IMR-90 (cell line): Measurements from ENCODE around the gene LTBP1. TPM values are rescaled to one million over a fixed set of nuclear protein-coding genes. Genes with fewer than 3 reads are reported as not detected.

Source experiments
- ATAC-seq: fragments of 200-7000 bp; cut with Tn5 transposase; 2 replicates; pipeline ENCODE4 v1.9.1; 2020; ENCODE audit warnings: low read depth, mild to moderate bottlenecking, moderate library complexity
- BruUV-seq: library from RNA; stranded (reverse); fragments of 400-500 nt; replicated peaks from 2 replicates; lab custom pipeline; 2021; lab: Mats Ljungman, UMichigan
- CTCF ChIA-PET: fragments of 300-600 bp; formaldehyde crosslinking; extraction: SDS; loops from one replicate; lab custom pipeline; 2021; ENCODE audit warnings: antibody characterized with exemption; lab: Yijun Ruan, JAX
- POLR2A ChIA-PET: fragments of 300-600 bp; sonication (Branson Sonifier 250); formaldehyde crosslinking; loops from one replicate; lab custom pipeline; 2022; ENCODE audit warnings: antibody characterized with exemption; ENCODE audit not compliant: unreplicated experiment; lab: Charles Lee
- DNase-seq: peaks from one replicate; pipeline ENCODE4 v3.0.0; 2013
- H2AFZ ChIP-seq: replicated peaks from 2 replicates; pipeline ENCODE3; 2013; ENCODE audit warnings: low read length, mild to moderate bottlenecking; ENCODE audit not compliant: poor library complexity
- H2AK5ac ChIP-seq: 2 replicates; pipeline ENCODE4 v1.6.1; 2013; ENCODE audit warnings: low read depth, low read length, inconsistent platforms
- H2AK9ac ChIP-seq: replicated peaks from 2 replicates; pipeline ENCODE3; 2013; ENCODE audit warnings: mild to moderate bottlenecking, low read depth, low read length, moderate library complexity; ENCODE audit not compliant: poor library complexity
- H2BK120ac ChIP-seq: 2 replicates; pipeline ENCODE4 v1.6.1; 2013; ENCODE audit warnings: low read depth, low read length, inconsistent platforms
- H2BK15ac ChIP-seq: 3 replicates; pipeline ENCODE4 v1.6.1; 2013; ENCODE audit warnings: low read depth, low read length, inconsistent platforms
- H2BK20ac ChIP-seq: 2 replicates; pipeline ENCODE4 v1.6.1; 2013; ENCODE audit warnings: low read depth, mild to moderate bottlenecking, inconsistent platforms, low read length, moderate library complexity
- H2BK5ac ChIP-seq: 2 replicates; pipeline ENCODE4 v1.6.1; 2013; ENCODE audit warnings: mild to moderate bottlenecking, low read depth, low read length, inconsistent platforms; ENCODE audit not compliant: poor library complexity, severe bottlenecking
- H3K14ac ChIP-seq: replicated peaks from 2 replicates; pipeline ENCODE4 v1.6.1; 2013; ENCODE audit warnings: low read depth, low read length, inconsistent platforms
- H3K18ac ChIP-seq: 2 replicates; pipeline ENCODE4 v1.6.1; 2013; ENCODE audit warnings: low read depth, low read length, control low read depth
- H3K23ac ChIP-seq: 2 replicates; pipeline ENCODE4 v1.6.1; 2013; ENCODE audit warnings: low read depth, low read length, inconsistent platforms
- H3K27ac ChIP-seq: 2 replicates; pipeline ENCODE4 v1.5.1; 2013; ENCODE audit warnings: mild to moderate bottlenecking, control low read depth, low read length; ENCODE audit not compliant: insufficient read depth
- H3K27me3 ChIP-seq: 2 replicates; pipeline ENCODE4 v1.6.1; 2013; ENCODE audit warnings: low read length; ENCODE audit not compliant: control insufficient read depth, insufficient read depth
- H3K36me3 ChIP-seq: 2 replicates; pipeline ENCODE4 v1.6.1; 2013; ENCODE audit warnings: low read length, mixed read lengths; ENCODE audit not compliant: control insufficient read depth, insufficient read depth
- H3K4ac ChIP-seq: 2 replicates; pipeline ENCODE4 v1.6.1; 2013; ENCODE audit warnings: low read depth, low read length, inconsistent platforms
- H3K4me1 ChIP-seq: 2 replicates; pipeline ENCODE4 v1.6.1; 2013; ENCODE audit warnings: low read length, mixed read lengths; ENCODE audit not compliant: control insufficient read depth, insufficient read depth
- H3K4me2 ChIP-seq: 2 replicates; pipeline ENCODE4 v1.6.1; 2013; ENCODE audit warnings: low read depth, mild to moderate bottlenecking, control low read depth, low read length, moderate library complexity
- H3K4me3 ChIP-seq: 2 replicates; pipeline ENCODE4 v1.5.1; 2013; ENCODE audit warnings: low read depth, mild to moderate bottlenecking, control low read depth, low read length, moderate library complexity; ENCODE audit not compliant: insufficient read depth
- H3K56ac ChIP-seq: 2 replicates; pipeline ENCODE4 v1.6.1; 2013; ENCODE audit warnings: low read length, inconsistent platforms; ENCODE audit not compliant: insufficient read depth; ENCODE audit errors: extremely low read depth
- H3K79me1 ChIP-seq, 2 experiments: 2 replicates each; pipeline ENCODE4 v1.6.1; 2013; ENCODE audit warnings: low read length in 2 of 2, inconsistent platforms in 1 of 2, low read depth in 1 of 2
- H3K9ac ChIP-seq: 2 replicates; pipeline ENCODE4 v1.6.1; 2013; ENCODE audit warnings: low read depth, low read length, control low read depth
- H3K9me1 ChIP-seq: 2 replicates; pipeline ENCODE4 v1.6.1; 2013; ENCODE audit warnings: low read length, inconsistent platforms; ENCODE audit not compliant: insufficient read depth
- H3K9me3 ChIP-seq: 2 replicates; pipeline ENCODE4 v1.6.1; 2013; ENCODE audit warnings: low read length; ENCODE audit not compliant: control insufficient read depth, insufficient read depth
- H4K20me1 ChIP-seq: 2 replicates; pipeline ENCODE4 v1.6.1; 2013; ENCODE audit warnings: low read length, inconsistent platforms; ENCODE audit not compliant: insufficient read depth
- H4K5ac ChIP-seq: 2 replicates; pipeline ENCODE4 v1.6.1; 2013; ENCODE audit warnings: mild to moderate bottlenecking, low read depth, low read length, control low read depth
- H4K8ac ChIP-seq, 2 experiments: 2 replicates each; pipeline ENCODE4 v1.6.1; 2013; ENCODE audit warnings: low read depth in 2 of 2, low read length in 2 of 2, control low read depth in 1 of 2, inconsistent platforms in 1 of 2
- H4K91ac ChIP-seq: 2 replicates; pipeline ENCODE4 v1.6.1; 2013; ENCODE audit warnings: low read depth, low read length, inconsistent platforms; ENCODE audit not compliant: insufficient read depth
- BHLHE40 ChIP-seq: fragments of 150-350 bp; IDR thresholded peaks from 2 replicates; pipeline ENCODE4 v1.6.1; 2016; ENCODE audit warnings: mild to moderate bottlenecking, low read depth, low read length
- CHD1 ChIP-seq: IDR thresholded peaks from 2 replicates; pipeline ENCODE4 v1.6.1; 2012; ENCODE audit warnings: low read depth, low read length, improper control_type of control experiment
- MAFK ChIP-seq: IDR thresholded peaks from 2 replicates; pipeline ENCODE4 v1.6.1; 2012; ENCODE audit warnings: low read depth, low read length, improper control_type of control experiment
- POLR2A ChIP-seq: IDR thresholded peaks from 2 replicates; pipeline ENCODE4 v1.6.1; 2012; ENCODE audit warnings: mild to moderate bottlenecking, low read depth, low read length
- RAD21 ChIP-seq: IDR thresholded peaks from 2 replicates; pipeline ENCODE4 v1.6.1; 2012; ENCODE audit warnings: low read length, improper control_type of control experiment
- RCOR1 ChIP-seq: IDR thresholded peaks from 2 replicates; pipeline ENCODE4 v1.6.1; 2012; ENCODE audit warnings: mild to moderate bottlenecking, low read length, improper control_type of control experiment; ENCODE audit not compliant: insufficient replicate concordance
- SMC3 ChIP-seq: fragments of 150-350 bp; IDR thresholded peaks from 2 replicates; pipeline ENCODE4 v1.6.1; 2016; ENCODE audit warnings: low read depth, mild to moderate bottlenecking, antibody characterized with exemption, low read length, moderate library complexity
- WGBS, 2 experiments: methylation state at CpG; one replicate each; pipeline versions ENCODE4 v1.1.5 to v1.1.7; 2013; ENCODE audit warnings: missing lambda C conversion rate in 2 of 2; ENCODE audit not compliant: insufficient read length in 1 of 2; ENCODE audit errors: extremely low coverage in 2 of 2; 5-methylcytosine and 5-hydroxymethylcytosine counted together
- dilution Hi-C: fragments of 300-500 bp; cut with HindIII; formaldehyde crosslinking; loops from one replicate; pipeline ENCODE4 v1.14.3; 2018; ENCODE audit warnings: low sequenced_read_pairs; ENCODE audit not compliant: unreplicated experiment
- in situ Hi-C: fragments of 300-500 bp; cut with MboI; formaldehyde crosslinking; loops from 3 replicates; pipeline ENCODE4 v1.14.3; 2019; ENCODE audit warnings: low sequenced_read_pairs, inconsistent platforms, mixed read lengths
- intact Hi-C: fragments of 100-400 bp; cut with micrococcal nuclease; formaldehyde crosslinking; loops from 2 replicates; pipeline ENCODE4 v1.10.0; 2022
- polyA plus RNA-seq, 3 experiments: library from polyadenylated mRNA; depleted of rRNA; stranded (reverse); fragments of >200 nt; gene quantifications; 2 replicates each; pipeline ENCODE4 v1.2.3, GENCODE V29; 2012; ENCODE audit warnings: low replicate concordance in 1 of 3
- total RNA-seq: library from RNA; depleted of rRNA; stranded (reverse); fragments of >200 nt; gene quantifications from 2 replicates; pipeline ENCODE4 v1.2.3, GENCODE V29; 2012
- TF ChIP-seq, protein P1 (sequence below): fragments of 150-350 bp; IDR thresholded peaks from 2 replicates; pipeline ENCODE4 v1.6.1; 2017; ENCODE audit warnings: mild to moderate bottlenecking, antibody characterized with exemption, low read length, low read depth

Gene LTBP1
- total and polyA plus RNA-seq, 2 of the 4 experiments (the other 2 are of a cell fraction): 235 to 326 TPM

DNA sequence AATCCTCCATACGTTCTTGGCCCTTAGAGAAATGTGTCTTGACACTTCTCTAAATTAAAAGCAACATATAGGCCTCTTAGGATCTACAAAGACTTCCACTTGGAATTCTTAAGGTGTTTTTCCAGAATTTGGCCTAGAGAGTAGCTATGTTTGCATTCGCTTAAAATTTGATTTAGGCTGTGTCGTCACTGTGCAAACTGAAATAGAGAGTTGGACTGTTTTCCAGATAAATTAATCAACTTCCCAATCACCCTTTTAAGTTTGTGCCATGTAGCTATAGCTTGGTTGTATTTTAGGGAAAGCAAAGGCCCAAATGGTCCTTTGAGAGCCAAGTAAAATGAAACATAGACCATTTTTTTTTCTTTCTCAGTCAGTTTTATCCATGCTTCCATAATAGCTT, 401.1 kb downstream of the LTBP1 start:
- no peak for ATAC-seq
- H3K18ac ChIP-seq: no peak overlapping the region

More for the DNA sequence above, 401.1 kb downstream of the LTBP1 start:
- H4K91ac ChIP-seq: no peak overlapping the region
- whole genome bisulfite sequencing, 2 experiments: no CpG with 5 or more reads among the region's 3 CpGs
- H2AK5ac ChIP-seq: no peak overlapping the region
- dilution Hi-C loops (no loop called here), in situ Hi-C loops (no loop called here), intact Hi-C loops (no loop called here)
- H3K9me3 ChIP-seq: no peaks in the 10 kb centered on the region
- no peak overlapping the region for H2BK15ac ChIP-seq
- CTCF ChIA-PET: no interaction called here
- H4K8ac ChIP-seq: no peak overlapping the region
- no peak overlapping the region for H4K5ac ChIP-seq
- no peak overlapping the region for H3K4me3 ChIP-seq
- no peak overlapping the region for H2BK5ac ChIP-seq
- no peak overlapping the region for H2AFZ ChIP-seq
- no TSS peak for BruUV-seq
- peaks cover 2 to 34% of the 10 kb centered on the region in 2 experiments for H3K79me1 ChIP-seq
- H3K27ac ChIP-seq: no peak overlapping the region
- no peak overlapping the region for H3K4me2 ChIP-seq
- no peak overlapping the region for H3K14ac ChIP-seq
- no peaks in the 10 kb centered on the region for H4K20me1 ChIP-seq
- H3K9ac ChIP-seq: no peak overlapping the region
- H2BK120ac ChIP-seq: no peak overlapping the region
- H3K56ac ChIP-seq: no peak overlapping the region
- H3K9me1 ChIP-seq: peaks cover 8% of the 10 kb centered on the region; the same call in 1 of the 2 replicates
- no peak overlapping the region for H2BK20ac ChIP-seq
- H3K23ac ChIP-seq: no peak overlapping the region
- H3K27me3 ChIP-seq: no peaks in the 10 kb centered on the region
- H3K4me1 ChIP-seq: no peaks in the 10 kb centered on the region
- DNase-seq: no peak
- POLR2A ChIA-PET: interaction anchor here (0.6 kb wide), 1 partner anchor 431 kb away, joined by 6 read pairs; no protein-coding TSS in a partner anchor
- H3K36me3 ChIP-seq: peaks cover 40% of the 10 kb centered on the region
- no peak overlapping the region for H2AK9ac ChIP-seq
- TF ChIP-seq, protein P1, sequence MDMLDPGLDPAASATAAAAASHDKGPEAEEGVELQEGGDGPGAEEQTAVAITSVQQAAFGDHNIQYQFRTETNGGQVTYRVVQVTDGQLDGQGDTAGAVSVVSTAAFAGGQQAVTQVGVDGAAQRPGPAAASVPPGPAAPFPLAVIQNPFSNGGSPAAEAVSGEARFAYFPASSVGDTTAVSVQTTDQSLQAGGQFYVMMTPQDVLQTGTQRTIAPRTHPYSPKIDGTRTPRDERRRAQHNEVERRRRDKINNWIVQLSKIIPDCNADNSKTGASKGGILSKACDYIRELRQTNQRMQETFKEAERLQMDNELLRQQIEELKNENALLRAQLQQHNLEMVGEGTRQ: no peak
- TF ChIP-seq BHLHE40 (no peak), MAFK (no peak), RCOR1 (no peak), RAD21 (no peak), CHD1 (no peak), POLR2A (no peak), SMC3 (no peak)
- no peak overlapping the region for H3K4ac ChIP-seq
